HL-60 (cell line): ENCODE results near the gene CTNND2.

Experiments used
- DNase-seq, 2 experiments: peaks; one replicate each; pipeline ENCODE4 v3.0.0-alpha.2; 2010 to 2020; ENCODE audit warnings: low read depth in 1 of 2, low spot score in 1 of 2
- H3K27ac ChIP-seq: fragments of 250-450 bp; sonication (Bioruptor Pico); replicated peaks from 2 replicates; pipeline ENCODE4 v1.5.1; 2020; ENCODE audit warnings: mild to moderate bottlenecking, moderate library complexity
- H3K27me3 ChIP-seq: fragments of 250-450 bp; sonication (Bioruptor Pico); 2 replicates; pipeline ENCODE4 v1.5.1; 2021; ENCODE audit warnings: mild to moderate bottlenecking, moderate library complexity; ENCODE audit not compliant: insufficient read depth, poor library complexity, severe bottlenecking
- H3K4me3 ChIP-seq: replicated peaks from 2 replicates; pipeline ENCODE4 v1.5.1; 2011; ENCODE audit warnings: mild to moderate bottlenecking, control low read depth, low read length; ENCODE audit not compliant: insufficient read depth
- CTCF ChIP-seq: IDR thresholded peaks from one replicate; pipeline ENCODE4 v1.5.1; 2011; ENCODE audit warnings: low read length, control low read depth, inconsistent platforms; ENCODE audit not compliant: insufficient read depth
- GABPA ChIP-seq: IDR thresholded peaks from 2 replicates; pipeline ENCODE4 v1.6.1; 2012; ENCODE audit warnings: low read depth
- POLR2AphosphoS5 ChIP-seq: IDR thresholded peaks from 2 replicates; pipeline ENCODE4 v1.6.1; 2012; ENCODE audit warnings: low read depth
- REST ChIP-seq: IDR thresholded peaks from 2 replicates; pipeline ENCODE4 v1.6.1; 2012; ENCODE audit warnings: low read depth; ENCODE audit not compliant: insufficient replicate concordance
- SPI1 ChIP-seq: IDR thresholded peaks from 2 replicates; pipeline ENCODE4 v1.6.1; 2012; ENCODE audit warnings: low read depth, mild to moderate bottlenecking, borderline replicate concordance

CTNND2 gene

GRCh38 chr5:11609570-11610303 is 294.5 kb downstream of the CTNND2 start:
- TF ChIP-seq SPI1, result no peak
- no peak for TF ChIP-seq GABPA
- TF ChIP-seq REST, result no peak
- TF ChIP-seq POLR2AphosphoS5, result no peak
- TF ChIP-seq CTCF, result no peak
- Histone ChIP-seq H3K27ac (no peak overlapping the region), H3K27me3 (no peaks in the 10 kb centered on the region), H3K4me3 (no peak overlapping the region)
- no peak for DNase-seq

- no peak overlapping the region for H3K4me3 ChIP-seq
- no peak overlapping the region for H3K27ac ChIP-seq
- no peaks in the 10 kb centered on the region for H3K27me3 ChIP-seq
- TF ChIP-seq CTCF, result no peak
- TF ChIP-seq GABPA, result no peak
- TF ChIP-seq POLR2AphosphoS5, result no peak
- no peak for TF ChIP-seq SPI1
- no peak for TF ChIP-seq REST
- DNase-seq, result no peak
These were observed 295.7 kb downstream of the CTNND2 start for GRCh38 chr5:11608530-11608929.

GRCh38 chr5:11607944-11608483 is 296.2 kb downstream of the CTNND2 start:
- no peak overlapping the region for H3K4me3 ChIP-seq
- H3K27ac ChIP-seq, result no peak overlapping the region
- no peaks in the 10 kb centered on the region for H3K27me3 ChIP-seq
- no peak for DNase-seq
- TF ChIP-seq POLR2AphosphoS5 (no peak), GABPA (no peak), CTCF (no peak), SPI1 (no peak), REST (no peak)
